K562 (cell line): ENCODE results near the gene IRF6. TPM values are rescaled to one million over a fixed set of nuclear protein-coding genes. Genes with fewer than 3 reads are reported as not detected.

Source experiments
- ATAC-seq: fragments of 200-7000 bp; cut with Tn5 transposase; 3 replicates; pipeline ENCODE4 v1.9.1; 2020; ENCODE audit warnings: moderate library complexity
- BruUV-seq: library from RNA; stranded (reverse); fragments of 400-500 nt; replicated peaks from 2 replicates; lab custom pipeline; 2021; lab: Mats Ljungman, UMichigan
- CTCF ChIA-PET: fragments of 300-600 bp; formaldehyde crosslinking; extraction: SDS; loops from one replicate; lab custom pipeline; 2021; ENCODE audit warnings: low intra/inter-chr PET ratio; lab: Yijun Ruan, JAX
- POLR2A ChIA-PET: fragments of 300-600, 350-650 bp; sonication (Branson Sonifier 250); formaldehyde crosslinking; extraction: SDS; loops from one replicate; lab custom pipeline; 2021; ENCODE audit warnings: antibody characterized with exemption, inconsistent platforms; lab: Yijun Ruan, JAX
- DNase-seq, 4 experiments: peaks; one replicate each; pipeline versions ENCODE4 v3.0.0 to v3.0.0-alpha.2; 2011 to 2018; ENCODE audit warnings: low spot score in 3 of 4, mixed read lengths in 3 of 4; ENCODE audit errors: extremely low read depth in 1 of 4
- FAIRE-seq: peaks from 2 replicates; lab custom pipeline; 2011; peaks lifted over from hg19 to GRCh38; lab: Jason Lieb, UNC
- H2AFZ ChIP-seq: 2 replicates; pipeline ENCODE4 v1.6.0; 2011; ENCODE audit warnings: low read depth, low read length, control low read depth, inconsistent platforms
- H3K27ac ChIP-seq: fragments of 200-600 bp; 3 replicates; pipeline ENCODE4 v1.8.0; 2011; ENCODE audit warnings: low read depth, mild to moderate bottlenecking, control low read depth, inconsistent platforms, low read length, moderate library complexity, mixed read lengths; ENCODE audit errors: extremely low read depth
- H3K27me3 ChIP-seq, 2 experiments: fragments of 300-600 bp in 1 of 2; 2 replicates in 1 of 2; 3 replicates in 1 of 2; pipeline versions ENCODE4 v1.6.0 to v1.8.0; 2011; ENCODE audit warnings: inconsistent platforms in 2 of 2, low read length in 2 of 2, mild to moderate bottlenecking in 1 of 2, mixed read lengths in 1 of 2, moderate library complexity in 1 of 2; ENCODE audit not compliant: control insufficient read depth in 2 of 2, insufficient read depth in 2 of 2
- H3K36me3 ChIP-seq: fragments of 300-600 bp; 3 replicates; pipeline ENCODE4 v1.8.0; 2011; ENCODE audit warnings: mild to moderate bottlenecking, low read length, inconsistent platforms; ENCODE audit not compliant: control insufficient read depth, insufficient read depth
- H3K4me1 ChIP-seq, 2 experiments: fragments of 200-600 bp in 1 of 2; replicated peaks in 1 of 2; 2 replicates in 1 of 2; 3 replicates in 1 of 2; pipeline versions ENCODE4 v1.5.1 to v1.8.0; 2011; ENCODE audit warnings: inconsistent platforms in 2 of 2, low read length in 2 of 2, mild to moderate bottlenecking in 1 of 2, mixed read lengths in 1 of 2, moderate library complexity in 1 of 2; ENCODE audit not compliant: control insufficient read depth in 2 of 2, insufficient read depth in 2 of 2
- H3K4me2 ChIP-seq: 2 replicates; pipeline ENCODE4 v1.6.1; 2011; ENCODE audit warnings: low read length, control low read depth, inconsistent platforms, mixed read lengths; ENCODE audit not compliant: insufficient read depth
- H3K4me3 ChIP-seq: fragments of 200-600 bp; sonication (generic), shearing (Covaris generic); 2 replicates; pipeline ENCODE4 v1.5.1; 2016; ENCODE audit warnings: control low read depth, inconsistent platforms
- H3K79me2 ChIP-seq: fragments of 200-600 bp; 3 replicates; pipeline ENCODE4 v1.8.0; 2011; ENCODE audit warnings: low read length, inconsistent platforms; ENCODE audit not compliant: control insufficient read depth, insufficient read depth
- H3K9ac ChIP-seq, 2 experiments: 2 replicates each; pipeline versions ENCODE4 v1.6.0 to v1.6.1; 2011; ENCODE audit warnings: low read depth in 2 of 2, low read length in 2 of 2, control low read depth in 1 of 2, inconsistent platforms in 1 of 2, mild to moderate bottlenecking in 1 of 2, mixed read lengths in 1 of 2; ENCODE audit not compliant: insufficient read depth in 1 of 2
- H3K9me1 ChIP-seq: one replicate; pipeline ENCODE4 v1.6.0; 2011; ENCODE audit warnings: inconsistent platforms, mild to moderate bottlenecking, low read length, moderate library complexity; ENCODE audit not compliant: control insufficient read depth, insufficient read depth
- H3K9me3 ChIP-seq: replicated peaks from 2 replicates; pipeline ENCODE4 v1.5.1; 2011; ENCODE audit warnings: low read depth, low read length, inconsistent platforms; ENCODE audit not compliant: control insufficient read depth, insufficient read depth
- H4K20me1 ChIP-seq: replicated peaks from 2 replicates; pipeline ENCODE4 v1.6.1; 2011; ENCODE audit warnings: low read length, inconsistent platforms, mixed read lengths; ENCODE audit not compliant: control insufficient read depth, insufficient read depth
- CBX3 ChIP-seq, 2 experiments: IDR thresholded peaks; 1 replicate in 1 of 2; 2 replicates in 1 of 2; pipeline ENCODE4 v1.6.1; 2012; ENCODE audit warnings: inconsistent platforms in 2 of 2, low read length in 2 of 2, borderline replicate concordance in 1 of 2, control low read depth in 1 of 2
- EP300 ChIP-seq: IDR thresholded peaks from 2 replicates; pipeline ENCODE4 v1.6.1; 2012; ENCODE audit warnings: low read length, improper control_type of control experiment
- GABPA ChIP-seq: fragments of 200-800 bp; sonication (Bioruptor generic); conservative IDR thresholded peaks from 2 replicates; pipeline ENCODE4 v1.6.1; 2016; ENCODE audit warnings: low read depth, missing genetic modification characterization, missing compliant biosample characterization
- JUND ChIP-seq, 2 experiments: IDR thresholded peaks; 2 replicates in 1 of 2; 3 replicates in 1 of 2; pipeline ENCODE4 v1.6.1; 2011; ENCODE audit warnings: borderline replicate concordance in 2 of 2, low read depth in 2 of 2, low read length in 2 of 2, improper control_type of control experiment in 1 of 2, missing biosample characterization in 1 of 2, missing genetic modification characterization in 1 of 2, missing genetic modification reagents in 1 of 2
- MCM7 ChIP-seq, 2 experiments: fragments of 450-650 bp; IDR thresholded peaks; 2 replicates each; pipeline ENCODE4 v1.6.1; 2016 to 2018
- NR2C2 ChIP-seq, 2 experiments: fragments of 200-800 bp in 1 of 2; sonication (Bioruptor generic) in 1 of 2; sonication (generic) in 1 of 2; formaldehyde crosslinking in 1 of 2; IDR thresholded peaks; 2 replicates each; pipeline versions ENCODE4 v1.6.1 to v1.8.0; 2016 to 2022; ENCODE audit warnings: mild to moderate bottlenecking in 1 of 2, missing compliant biosample characterization in 1 of 2, missing genetic modification characterization in 1 of 2, missing genetic modification reagents in 1 of 2
- SPI1 ChIP-seq: IDR thresholded peaks from 2 replicates; pipeline ENCODE4 v1.6.1; 2011; ENCODE audit warnings: low read depth, low read length, control low read depth, borderline replicate concordance
- STAG1 ChIP-seq: sonication (generic); formaldehyde crosslinking; IDR thresholded peaks from 2 replicates; pipeline ENCODE4 v1.5.0; 2020; ENCODE audit warnings: missing genetic modification reagents, borderline replicate concordance
- ZBTB17 ChIP-seq: fragments of 450-650 bp; formaldehyde crosslinking; IDR thresholded peaks from 2 replicates; pipeline ENCODE4 v1.4.0; 2020; ENCODE audit warnings: mild to moderate bottlenecking
- WGBS: fragments of 100-300 bp; shearing (Covaris generic); methylation state at CpG from one replicate; pipeline ENCODE4 v1.1.6; 2016; ENCODE audit warnings: low coverage, mixed read lengths; ENCODE audit not compliant: insufficient coverage; ENCODE audit errors: missing lambda C conversion rate; 5-methylcytosine and 5-hydroxymethylcytosine counted together
- in situ Hi-C: fragments of 300-500 bp; cut with MboI; formaldehyde crosslinking; loops from 4 replicates; pipeline ENCODE4 v1.15.0; 2018; ENCODE audit warnings: inconsistent platforms, mixed read lengths
- intact Hi-C: fragments of 100-400 bp; cut with micrococcal nuclease; formaldehyde crosslinking; loops from 2 replicates; pipeline ENCODE4 v1.14.2; 2022
- polyA plus RNA-seq, 8 experiments: library from polyadenylated mRNA; depleted of rRNA in 4 of 8; stranded (reverse) in 5 of 8; unstranded in 3 of 8; fragments of >200 nt; fragmentation: Nextera tagmentation in 2 of 8; fragmentation: Illumina TruSeq in 1 of 8; extraction: Ambion mirVana in 2 of 8; extraction: Trizol in 1 of 8; gene quantifications; 2 replicates each; pipeline versions ENCODE4 v1.2.1 to v1.2.3, GENCODE V29; 2011 to 2014; ENCODE audit warnings: inconsistent platforms in 1 of 8, missing spikeins in 1 of 8
- total RNA-seq, 7 experiments: library from RNA; depleted of rRNA in 6 of 7; stranded (reverse); fragments of >200 nt in 6 of 7; fragmentation: Illumina TruSeq in 2 of 7; extraction: Trizol in 2 of 7; gene quantifications; 2 replicates each; pipeline versions ENCODE4 v1.2.1 to v1.2.3, GENCODE V29; 2011 to 2021; ENCODE audit warnings: low replicate concordance in 1 of 7
- TF ChIP-seq, protein P1 (sequence below): sonication (generic); formaldehyde crosslinking; IDR thresholded peaks from 2 replicates; pipeline ENCODE4 v1.8.0; 2022; ENCODE audit warnings: missing genetic modification reagents, mild to moderate bottlenecking, borderline replicate concordance
- TF ChIP-seq, protein P2 (sequence below): fragments of 450-650 bp; conservative IDR thresholded peaks from 2 replicates; pipeline ENCODE4 v1.6.1; 2016; ENCODE audit warnings: missing genetic modification characterization, low read depth, mild to moderate bottlenecking, control low read depth, missing compliant biosample characterization

Gene IRF6
- total and polyA plus RNA-seq, 9 of the 15 experiments (the other 6 are each of a cell fraction or from before 2014, with no cell fraction given) = 0.03 to 0.65 (median 0.17) TPM

DNA sequence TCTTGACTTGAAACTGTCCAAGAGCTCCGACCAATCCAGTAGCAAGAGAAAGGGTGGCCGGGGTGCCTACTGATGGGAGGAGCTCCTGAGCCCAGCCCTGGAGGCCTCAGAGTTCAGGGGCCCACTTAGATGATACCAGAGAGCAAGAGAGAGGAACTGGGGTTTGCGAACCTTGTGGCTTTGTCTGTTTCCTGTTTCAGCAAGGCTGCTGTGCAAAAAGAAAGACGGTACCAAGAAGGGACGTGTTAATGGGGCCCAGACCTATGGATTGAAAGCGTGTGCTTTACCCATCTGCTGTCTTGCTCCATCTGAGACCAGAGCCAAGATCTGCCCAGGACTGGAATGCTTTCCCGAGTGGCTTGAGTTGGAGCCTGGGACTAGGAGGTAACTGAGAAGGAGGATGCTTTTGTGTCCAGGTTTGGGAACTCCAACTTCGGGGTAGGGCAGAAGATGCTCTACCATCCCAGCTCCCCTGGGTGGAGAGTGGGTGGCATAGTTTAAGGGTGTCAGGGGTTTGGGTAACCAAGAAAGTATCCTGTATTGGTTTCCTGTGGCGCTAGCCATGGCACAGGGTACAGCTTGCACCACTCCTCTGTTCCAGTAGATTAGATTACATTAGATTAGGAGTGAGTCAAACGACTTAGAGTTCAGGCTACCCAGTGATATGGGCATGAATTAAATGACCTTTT is 49.9 kb downstream of the IRF6 start, which contains the start of gene TRAF3IP3:
Gene TRAF3IP3 (plus strand): TSS at position 128 of the 689 bp plus-strand sequence. CDS start 3,987 bp downstream, outside the sequence.
- H3K4me3 ChIP-seq = no peak within 1 kb of the TSS
- no peak for DNase-seq

More for the DNA sequence above, 49.9 kb downstream of the IRF6 start, which contains the start of gene TRAF3IP3:
- no TSS peak for BruUV-seq
- in situ Hi-C loops (no loop called here), intact Hi-C loops (no loop called here)
- Histone ChIP-seq H3K9me1 (no peaks in the 10 kb centered on the region), H3K36me3 (no peaks in the 10 kb centered on the region), H3K27ac (no peak within 1 kb of the TSS), H3K4me2 (no peak within 1 kb of the TSS), H3K4me1 (no peaks in the 10 kb centered on the region; a peak in 1 of 5 replicates), H3K9me3 (no peaks in the 10 kb centered on the region), H3K27me3 (peaks cover 25 to 52% of the 10 kb centered on the region in 2 experiments), H4K20me1 (0 out of 2 replicates have a peak, but pooled peaks cover 8% of the 10 kb centered on the region), H3K9ac (peak within 1 kb of the TSS in 1 of 2 experiments; percentile 40; a peak in 1 of 4 replicates), H2AFZ (no peak within 1 kb of the TSS), H3K79me2 (no peaks in the 10 kb centered on the region)
- TF ChIP-seq EP300 (no peak), NR2C2 (CRISPR knock-in tag; IDR thresholded peaks at IDR 0.05) (no peak), NR2C2 (tag; IDR thresholded peaks at IDR 0.05) (peak; percentile 31; the same call in 1 of the 2 replicates), STAG1 (CRISPR knock-in tag) (no peak), SPI1 (peak; percentile 34; the same call in 1 of the 2 replicates), ZBTB17 (CRISPR knock-in tag) (peak; percentile 86), MCM7 (IDR thresholded peaks at IDR 0.05) (no peak), CBX3 (IDR thresholded peaks at IDR 0.05; ENCODE audit: borderline replicate concordance in 1 of 2, low read length in 2 of 2) (no peak), JUND (IDR thresholded peaks at IDR 0.05; ENCODE audit: borderline replicate concordance, low read depth, low read length) (no peak), JUND (tag; IDR thresholded peaks at IDR 0.05; ENCODE audit: borderline replicate concordance, low read depth, low read length) (no peak), GABPA (tag) (peak; percentile 42)
- TF ChIP-seq, protein P1, sequence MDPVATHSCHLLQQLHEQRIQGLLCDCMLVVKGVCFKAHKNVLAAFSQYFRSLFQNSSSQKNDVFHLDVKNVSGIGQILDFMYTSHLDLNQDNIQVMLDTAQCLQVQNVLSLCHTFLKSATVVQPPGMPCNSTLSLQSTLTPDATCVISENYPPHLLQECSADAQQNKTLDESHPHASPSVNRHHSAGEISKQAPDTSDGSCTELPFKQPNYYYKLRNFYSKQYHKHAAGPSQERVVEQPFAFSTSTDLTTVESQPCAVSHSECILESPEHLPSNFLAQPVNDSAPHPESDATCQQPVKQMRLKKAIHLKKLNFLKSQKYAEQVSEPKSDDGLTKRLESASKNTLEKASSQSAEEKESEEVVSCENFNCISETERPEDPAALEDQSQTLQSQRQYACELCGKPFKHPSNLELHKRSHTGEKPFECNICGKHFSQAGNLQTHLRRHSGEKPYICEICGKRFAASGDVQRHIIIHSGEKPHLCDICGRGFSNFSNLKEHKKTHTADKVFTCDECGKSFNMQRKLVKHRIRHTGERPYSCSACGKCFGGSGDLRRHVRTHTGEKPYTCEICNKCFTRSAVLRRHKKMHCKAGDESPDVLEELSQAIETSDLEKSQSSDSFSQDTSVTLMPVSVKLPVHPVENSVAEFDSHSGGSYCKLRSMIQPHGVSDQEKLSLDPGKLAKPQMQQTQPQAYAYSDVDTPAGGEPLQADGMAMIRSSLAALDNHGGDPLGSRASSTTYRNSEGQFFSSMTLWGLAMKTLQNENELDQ (CRISPR knock-in tag) = no peak
- TF ChIP-seq, protein P2, sequence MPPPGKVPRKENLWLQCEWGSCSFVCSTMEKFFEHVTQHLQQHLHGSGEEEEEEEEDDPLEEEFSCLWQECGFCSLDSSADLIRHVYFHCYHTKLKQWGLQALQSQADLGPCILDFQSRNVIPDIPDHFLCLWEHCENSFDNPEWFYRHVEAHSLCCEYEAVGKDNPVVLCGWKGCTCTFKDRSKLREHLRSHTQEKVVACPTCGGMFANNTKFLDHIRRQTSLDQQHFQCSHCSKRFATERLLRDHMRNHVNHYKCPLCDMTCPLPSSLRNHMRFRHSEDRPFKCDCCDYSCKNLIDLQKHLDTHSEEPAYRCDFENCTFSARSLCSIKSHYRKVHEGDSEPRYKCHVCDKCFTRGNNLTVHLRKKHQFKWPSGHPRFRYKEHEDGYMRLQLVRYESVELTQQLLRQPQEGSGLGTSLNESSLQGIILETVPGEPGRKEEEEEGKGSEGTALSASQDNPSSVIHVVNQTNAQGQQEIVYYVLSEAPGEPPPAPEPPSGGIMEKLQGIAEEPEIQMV (tag) = no peak
- POLR2A ChIA-PET = interaction anchor here (0.6 to 1.3 kb wide), 2 partner anchors 13 to 186 kb away, joined by 3 to 5 read pairs; no protein-coding TSS in a partner anchor
- CTCF ChIA-PET = no interaction called here
- WGBS = 1% methylated on average over 10 of the region's 10 CpGs
- ATAC-seq (no peak), FAIRE-seq (no peak)
